Measurements from ENCODE around the gene PPIL1.

PPIL1 gene

DNA sequence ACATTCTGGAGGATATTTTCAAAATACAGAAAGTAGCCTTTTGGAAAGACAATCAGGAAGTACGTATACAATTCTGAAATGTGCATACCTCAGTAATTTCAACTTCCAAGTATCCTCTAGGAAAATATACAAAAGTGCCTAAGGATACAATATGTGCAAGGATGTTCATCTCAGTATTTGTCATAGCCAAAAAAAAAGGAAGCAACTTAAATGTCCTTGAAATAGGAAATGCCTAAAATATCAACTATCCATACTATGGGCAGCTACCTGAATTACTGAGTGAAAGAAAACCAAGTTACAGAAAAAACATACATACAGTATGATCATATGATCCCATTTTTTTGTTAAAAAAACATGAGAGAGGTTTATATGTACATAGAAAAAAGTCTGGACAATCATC is 1.5 kb downstream of the PPIL1 start:
- H3K18ac ChIP-seq (ENCODE audit: low read length) = no peak overlapping the region
- H3K36me3 ChIP-seq (ENCODE audit: control insufficient read depth, insufficient read depth, low read length) = no peaks in the 10 kb centered on the region
- no peaks in the 10 kb centered on the region for H3K79me1 ChIP-seq (ENCODE audit: low read length)
- H3K4me3 ChIP-seq (ENCODE audit: low read length) = no peak overlapping the region
- peaks cover 7% of the 10 kb centered on the region for H3K79me2 ChIP-seq (ENCODE audit: control insufficient read depth, insufficient read depth, low read length)
- no peak overlapping the region for H4K5ac ChIP-seq (ENCODE audit: low read length)
- H3K23ac ChIP-seq (ENCODE audit: low read length) = no peak overlapping the region
- no peaks in the 10 kb centered on the region for H3K27me3 ChIP-seq (ENCODE audit: insufficient read depth, low read length, poor library complexity)
- no peaks in the 10 kb centered on the region for H3K4me1 ChIP-seq (ENCODE audit: control insufficient read depth, low read depth, low read length)
- H3K27ac ChIP-seq (ENCODE audit: low read depth, low read length) = no peak overlapping the region
- no peak overlapping the region for H3K9ac ChIP-seq (ENCODE audit: low read length)
- H3K4me2 ChIP-seq (ENCODE audit: low read length) = no peak overlapping the region
- no peak overlapping the region for H4K8ac ChIP-seq (ENCODE audit: low read depth, low read length)
- H2BK120ac ChIP-seq (ENCODE audit: low read depth, low read length) = no peak overlapping the region
- H2BK5ac ChIP-seq (ENCODE audit: low read length) = no peak overlapping the region
- H3K56ac ChIP-seq (ENCODE audit: low read length) = no peak overlapping the region
- no CpG with 5 or more reads among the region's 1 CpG for WGBS (ENCODE audit: extremely low coverage, insufficient coverage, low lambda C conversion rate)
- no peak overlapping the region for H2BK15ac ChIP-seq (replicated peaks; ENCODE audit: low read depth)
- no peak overlapping the region for H2AK5ac ChIP-seq (ENCODE audit: low read length)
- DNase-seq = no peak
- no peak overlapping the region for H3K4ac ChIP-seq (ENCODE audit: low read depth, low read length)

DNA sequence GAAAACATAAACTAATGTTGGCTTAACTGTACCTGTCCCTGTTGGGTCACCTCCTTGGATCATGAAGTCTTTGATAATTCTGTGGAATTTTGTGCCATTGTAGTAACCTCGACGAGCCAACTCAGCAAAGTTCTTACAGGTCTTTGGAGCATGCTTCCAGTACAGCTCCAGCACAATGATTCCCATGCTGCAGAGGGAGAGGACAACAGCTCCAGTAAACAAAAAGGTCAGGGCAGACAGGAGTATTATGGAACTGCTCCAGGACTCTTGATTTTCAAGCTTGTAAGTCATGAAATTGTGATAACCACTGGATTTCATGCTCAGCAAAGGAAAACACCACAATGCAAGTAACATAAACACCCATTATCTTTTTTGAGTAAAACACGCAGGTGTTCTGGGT is 2.9 kb downstream of the PPIL1 start:
- H3K4me1 ChIP-seq (ENCODE audit: control insufficient read depth, low read depth, low read length) = peaks cover 2% of the 10 kb centered on the region
- H3K79me1 ChIP-seq (ENCODE audit: low read length) = peaks cover 3% of the 10 kb centered on the region
- no peak overlapping the region for H3K9ac ChIP-seq (ENCODE audit: low read length)
- H3K4me2 ChIP-seq (ENCODE audit: low read length) = no peak overlapping the region
- no peak for DNase-seq
- no CpG with 5 or more reads among the region's 3 CpGs for WGBS (ENCODE audit: extremely low coverage, insufficient coverage, low lambda C conversion rate)
- H4K5ac ChIP-seq (ENCODE audit: low read length) = no peak overlapping the region
- H2BK15ac ChIP-seq (replicated peaks; ENCODE audit: low read depth) = no peak overlapping the region
- no peaks in the 10 kb centered on the region for H3K27me3 ChIP-seq (ENCODE audit: insufficient read depth, low read length, poor library complexity)
- no peak overlapping the region for H3K18ac ChIP-seq (ENCODE audit: low read length)
- no peak overlapping the region for H3K4ac ChIP-seq (ENCODE audit: low read depth, low read length)
- H3K23ac ChIP-seq (ENCODE audit: low read length) = no peak overlapping the region
- H3K79me2 ChIP-seq (ENCODE audit: control insufficient read depth, insufficient read depth, low read length) = peaks cover 15% of the 10 kb centered on the region
- no peak overlapping the region for H2BK120ac ChIP-seq (ENCODE audit: low read depth, low read length)
- H3K56ac ChIP-seq (ENCODE audit: low read length) = no peak overlapping the region
- no peak overlapping the region for H3K27ac ChIP-seq (ENCODE audit: low read depth, low read length)
- H3K4me3 ChIP-seq (ENCODE audit: low read length) = no peak overlapping the region
- H2BK5ac ChIP-seq (ENCODE audit: low read length) = no peak overlapping the region
- no peak overlapping the region for H2AK5ac ChIP-seq (ENCODE audit: low read length)
- H3K36me3 ChIP-seq (ENCODE audit: control insufficient read depth, insufficient read depth, low read length) = no peaks in the 10 kb centered on the region
- no peak overlapping the region for H4K8ac ChIP-seq (ENCODE audit: low read depth, low read length)

DNA sequence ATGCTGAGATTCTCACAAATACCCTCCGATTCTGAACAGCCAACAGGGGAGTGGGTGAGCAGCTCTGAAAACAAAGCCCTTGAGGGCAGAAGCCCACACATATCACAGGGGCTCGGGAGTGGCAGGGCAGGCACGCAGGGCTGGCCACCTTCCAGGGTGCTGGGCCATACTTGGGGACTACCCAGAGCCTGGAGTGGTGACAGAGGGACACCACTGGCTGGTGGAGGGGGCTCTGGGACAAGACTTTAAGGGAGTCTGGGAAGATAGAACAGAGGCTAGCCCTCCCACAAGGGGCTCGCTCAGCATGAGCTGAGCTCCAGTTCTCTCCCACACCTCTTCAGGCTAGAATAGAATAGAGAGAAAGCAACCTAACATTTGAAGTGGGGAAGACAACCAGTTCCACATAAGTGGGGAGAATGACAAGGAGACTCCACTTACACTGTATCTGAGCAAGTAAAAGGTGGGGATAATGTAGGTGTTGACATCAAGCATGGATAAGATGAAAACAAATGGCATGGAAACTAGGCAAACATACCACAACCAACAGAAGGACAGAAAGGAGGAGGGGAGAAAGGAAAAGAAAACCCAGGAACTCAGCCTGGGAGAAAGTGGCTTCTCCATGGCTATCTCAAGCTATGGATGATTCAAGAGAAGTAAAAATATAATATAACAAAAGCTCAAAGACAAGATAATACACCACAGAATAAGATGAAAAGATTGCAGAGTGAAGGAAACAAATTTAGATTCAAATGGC is 7.0 kb downstream of the PPIL1 start:
- DNase-seq = no peak
- Histone ChIP-seq H3K27ac (ENCODE audit: low read depth, low read length) (no peak overlapping the region), H3K4me1 (ENCODE audit: control insufficient read depth, low read depth, low read length) (peaks cover 2% of the 10 kb centered on the region), H4K5ac (ENCODE audit: low read length) (no peak overlapping the region), H2AK5ac (ENCODE audit: low read length) (no peak overlapping the region), H2BK15ac (replicated peaks; ENCODE audit: low read depth) (no peak overlapping the region), H3K27me3 (ENCODE audit: insufficient read depth, low read length, poor library complexity) (no peaks in the 10 kb centered on the region), H3K56ac (ENCODE audit: low read length) (no peak overlapping the region), H3K9ac (ENCODE audit: low read length) (no peak overlapping the region), H2BK5ac (ENCODE audit: low read length) (no peak overlapping the region), H3K4me3 (ENCODE audit: low read length) (no peak overlapping the region), H3K36me3 (ENCODE audit: control insufficient read depth, insufficient read depth, low read length) (peaks cover 6% of the 10 kb centered on the region), H3K4me2 (ENCODE audit: low read length) (no peak overlapping the region), H4K8ac (ENCODE audit: low read depth, low read length) (no peak overlapping the region), H3K23ac (ENCODE audit: low read length) (no peak overlapping the region), H3K79me1 (ENCODE audit: low read length) (peaks cover 30% of the 10 kb centered on the region), H2BK120ac (ENCODE audit: low read depth, low read length) (no peak overlapping the region), H3K4ac (ENCODE audit: low read depth, low read length) (no peak overlapping the region), H3K79me2 (ENCODE audit: control insufficient read depth, insufficient read depth, low read length) (peaks cover 38% of the 10 kb centered on the region), H3K18ac (ENCODE audit: low read length) (no peak overlapping the region)
- no CpG with 5 or more reads among the region's 4 CpGs for WGBS (ENCODE audit: extremely low coverage, insufficient coverage, low lambda C conversion rate)

DNA sequence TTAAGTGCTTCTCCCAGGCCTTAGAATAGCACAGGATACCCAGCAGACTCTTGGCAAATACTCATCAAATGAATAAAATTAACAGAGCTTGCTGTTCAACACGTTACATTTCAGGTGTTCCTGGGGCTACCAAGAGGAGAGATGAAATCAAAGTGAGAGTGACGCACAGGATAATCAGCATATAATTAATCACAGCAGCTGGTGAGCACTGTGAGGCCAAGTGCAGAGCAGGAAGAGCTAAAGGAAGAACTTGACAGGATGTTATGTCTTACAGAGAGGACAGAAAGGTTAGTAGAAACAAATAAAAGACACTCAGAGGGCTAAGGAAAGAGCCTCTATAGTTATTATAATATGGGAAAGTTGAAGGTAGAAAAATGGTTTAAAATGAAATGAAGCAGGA is 8.8 kb downstream of the PPIL1 start:
- H4K5ac ChIP-seq (ENCODE audit: low read length) = no peak overlapping the region
- H3K4ac ChIP-seq (ENCODE audit: low read depth, low read length) = no peak overlapping the region
- H3K18ac ChIP-seq (ENCODE audit: low read length) = no peak overlapping the region
- no peak overlapping the region for H2BK15ac ChIP-seq (replicated peaks; ENCODE audit: low read depth)
- no peak overlapping the region for H2BK120ac ChIP-seq (ENCODE audit: low read depth, low read length)
- DNase-seq = no peak
- no peak overlapping the region for H3K4me3 ChIP-seq (ENCODE audit: low read length)
- no peak overlapping the region for H3K27ac ChIP-seq (ENCODE audit: low read depth, low read length)
- H3K36me3 ChIP-seq (ENCODE audit: control insufficient read depth, insufficient read depth, low read length) = peaks cover 7% of the 10 kb centered on the region
- H3K9ac ChIP-seq (ENCODE audit: low read length) = no peak overlapping the region
- peaks cover 2% of the 10 kb centered on the region for H3K4me1 ChIP-seq (ENCODE audit: control insufficient read depth, low read depth, low read length)
- no peak overlapping the region for H3K56ac ChIP-seq (ENCODE audit: low read length)
- no peaks in the 10 kb centered on the region for H3K27me3 ChIP-seq (ENCODE audit: insufficient read depth, low read length, poor library complexity)
- H2BK5ac ChIP-seq (ENCODE audit: low read length) = no peak overlapping the region
- no CpG with 5 or more reads among the region's 2 CpGs for WGBS (ENCODE audit: extremely low coverage, insufficient coverage, low lambda C conversion rate)
- no peak overlapping the region for H2AK5ac ChIP-seq (ENCODE audit: low read length)
- H3K79me1 ChIP-seq (ENCODE audit: low read length) = peaks cover 35% of the 10 kb centered on the region
- peaks cover 44% of the 10 kb centered on the region for H3K79me2 ChIP-seq (ENCODE audit: control insufficient read depth, insufficient read depth, low read length)
- no peak overlapping the region for H3K4me2 ChIP-seq (ENCODE audit: low read length)
- no peak overlapping the region for H4K8ac ChIP-seq (ENCODE audit: low read depth, low read length)
- no peak overlapping the region for H3K23ac ChIP-seq (ENCODE audit: low read length)

DNA sequence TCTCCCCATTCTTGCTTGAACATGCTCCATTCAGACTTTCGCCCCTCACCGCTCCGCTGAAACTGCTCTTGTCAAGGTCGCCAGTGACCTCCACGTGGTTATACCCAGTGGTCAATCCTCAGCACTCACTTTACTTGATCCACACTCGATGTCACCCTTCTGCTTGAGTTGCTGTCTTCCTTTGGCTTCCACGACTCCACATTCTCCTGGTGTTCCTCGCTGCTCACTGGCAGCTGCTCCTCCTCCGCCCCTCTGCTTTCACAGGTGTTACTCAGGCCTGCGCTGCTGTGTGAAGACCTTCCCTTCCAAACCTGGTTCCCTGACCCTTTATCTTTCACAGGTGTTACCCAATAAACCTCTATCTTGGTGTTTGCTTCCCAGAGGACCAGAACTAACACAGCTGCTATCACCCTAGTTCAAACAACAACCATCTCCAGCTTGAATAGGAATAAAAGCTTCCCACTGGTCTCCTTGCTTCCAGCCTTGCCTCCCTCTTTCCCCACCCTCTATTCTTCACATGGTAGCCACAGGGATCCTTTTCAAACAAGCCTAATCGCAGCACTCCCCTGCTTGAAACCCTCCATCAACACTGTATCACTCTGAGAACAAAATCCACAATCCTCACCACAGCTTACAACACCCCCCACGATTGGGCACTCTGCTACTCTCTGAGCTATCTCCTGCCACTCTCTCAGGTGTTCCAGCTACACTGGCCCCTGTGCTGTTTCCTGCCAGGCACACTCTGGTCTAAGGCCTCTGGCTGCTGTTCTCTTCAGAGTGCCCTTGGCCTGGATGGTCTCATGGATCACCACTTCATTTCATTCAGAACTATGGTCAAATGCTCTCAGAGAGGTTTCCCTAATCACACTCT is 10.7 kb downstream of the PPIL1 start:
- Histone ChIP-seq H2AK5ac (ENCODE audit: low read length) (no peak overlapping the region), H3K36me3 (ENCODE audit: control insufficient read depth, insufficient read depth, low read length) (peaks cover 7% of the 10 kb centered on the region), H3K4me2 (ENCODE audit: low read length) (no peak overlapping the region), H3K27ac (ENCODE audit: low read depth, low read length) (no peak overlapping the region), H3K79me2 (ENCODE audit: control insufficient read depth, insufficient read depth, low read length) (peaks cover 46% of the 10 kb centered on the region), H3K18ac (ENCODE audit: low read length) (no peak overlapping the region), H3K9ac (ENCODE audit: low read length) (no peak overlapping the region), H2BK120ac (ENCODE audit: low read depth, low read length) (no peak overlapping the region), H3K56ac (ENCODE audit: low read length) (peak overlapping the region; percentile 25), H4K8ac (ENCODE audit: low read depth, low read length) (no peak overlapping the region), H3K4ac (ENCODE audit: low read depth, low read length) (no peak overlapping the region), H3K27me3 (ENCODE audit: insufficient read depth, low read length, poor library complexity) (no peaks in the 10 kb centered on the region), H3K4me3 (ENCODE audit: low read length) (no peak overlapping the region), H3K4me1 (ENCODE audit: control insufficient read depth, low read depth, low read length) (peaks cover 2% of the 10 kb centered on the region), H2BK15ac (replicated peaks; ENCODE audit: low read depth) (no peak overlapping the region), H4K5ac (ENCODE audit: low read length) (no peak overlapping the region), H2BK5ac (ENCODE audit: low read length) (no peak overlapping the region), H3K23ac (ENCODE audit: low read length) (no peak overlapping the region), H3K79me1 (ENCODE audit: low read length) (peaks cover 35% of the 10 kb centered on the region)
- WGBS (ENCODE audit: extremely low coverage, insufficient coverage, low lambda C conversion rate) = no CpG with 5 or more reads among the region's 12 CpGs
- DNase-seq = no peak

Measured in mesendoderm (in vitro differentiated cells).